Measurements from ENCODE around the gene WDR62.

- TF ChIP-seq, protein P1, sequence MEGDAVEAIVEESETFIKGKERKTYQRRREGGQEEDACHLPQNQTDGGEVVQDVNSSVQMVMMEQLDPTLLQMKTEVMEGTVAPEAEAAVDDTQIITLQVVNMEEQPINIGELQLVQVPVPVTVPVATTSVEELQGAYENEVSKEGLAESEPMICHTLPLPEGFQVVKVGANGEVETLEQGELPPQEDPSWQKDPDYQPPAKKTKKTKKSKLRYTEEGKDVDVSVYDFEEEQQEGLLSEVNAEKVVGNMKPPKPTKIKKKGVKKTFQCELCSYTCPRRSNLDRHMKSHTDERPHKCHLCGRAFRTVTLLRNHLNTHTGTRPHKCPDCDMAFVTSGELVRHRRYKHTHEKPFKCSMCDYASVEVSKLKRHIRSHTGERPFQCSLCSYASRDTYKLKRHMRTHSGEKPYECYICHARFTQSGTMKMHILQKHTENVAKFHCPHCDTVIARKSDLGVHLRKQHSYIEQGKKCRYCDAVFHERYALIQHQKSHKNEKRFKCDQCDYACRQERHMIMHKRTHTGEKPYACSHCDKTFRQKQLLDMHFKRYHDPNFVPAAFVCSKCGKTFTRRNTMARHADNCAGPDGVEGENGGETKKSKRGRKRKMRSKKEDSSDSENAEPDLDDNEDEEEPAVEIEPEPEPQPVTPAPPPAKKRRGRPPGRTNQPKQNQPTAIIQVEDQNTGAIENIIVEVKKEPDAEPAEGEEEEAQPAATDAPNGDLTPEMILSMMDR (IDR thresholded peaks at IDR 0.05; ENCODE audit: poor library complexity, severe bottlenecking) = no peak
- no peak for TF ChIP-seq EP300 (conservative IDR thresholded peaks at IDR 0.05; ENCODE audit: poor library complexity, severe bottlenecking)
- TF ChIP-seq MXI1 (conservative IDR thresholded peaks at IDR 0.05; ENCODE audit: poor library complexity, severe bottlenecking) = no peak
- TF ChIP-seq REST (IDR thresholded peaks at IDR 0.05; ENCODE audit: borderline replicate concordance) = no peak
- no peak for TF ChIP-seq SMC3 (conservative IDR thresholded peaks at IDR 0.05; ENCODE audit: poor library complexity)
- no peak for TF ChIP-seq EZH2 (IDR thresholded peaks at IDR 0.05; ENCODE audit: borderline replicate concordance, insufficient read depth, low read length, poor library complexity, severe bottlenecking)
- no peak for TF ChIP-seq TAF1 (IDR thresholded peaks at IDR 0.05; ENCODE audit: low read depth)
- no peak for TF ChIP-seq POLR2AphosphoS5 (IDR thresholded peaks at IDR 0.05)
Measured at GRCh38 chr19:36009220-36009619, 45.5 kb upstream of the WDR62 start.

Measured in neural cell (in vitro differentiated cells).